Upper lobe of left lung (tissue), 4 donors: ENCODE data around the gene TRIM66.

Experiments used
- CTCF ChIP-seq, 6 experiments: fragments of 450-650 bp in 4 of 6; fragments of 200-600 bp in 2 of 6; sonication (generic) in 2 of 6; IDR thresholded peaks; one replicate each; pipeline ENCODE4 v1.5.1; 2016 to 2019; ENCODE audit warnings: antibody characterized with exemption in 6 of 6
- EP300 ChIP-seq, 4 donors: sonication (generic); formaldehyde crosslinking; IDR thresholded peaks; one replicate each; pipeline ENCODE4 v1.5.1; 2017; ENCODE audit warnings: antibody characterized with exemption in 4 of 4, control low read depth in 2 of 4
- POLR2A ChIP-seq, 4 donors: fragments of 450-650 bp; IDR thresholded peaks; one replicate each; pipeline ENCODE4 v1.5.1; 2016 to 2017; ENCODE audit warnings: antibody characterized with exemption in 4 of 4, mild to moderate bottlenecking in 2 of 4
- POLR2AphosphoS5 ChIP-seq, 2 donors: sonication (generic); formaldehyde crosslinking; IDR thresholded peaks; one replicate each; pipeline ENCODE4 v1.5.1; 2017; ENCODE audit warnings: antibody characterized with exemption in 2 of 2

GRCh38 chr11:8697054-8697453 is 14.6 kb upstream of the TRIM66 start:
- TF ChIP-seq POLR2A (IDR thresholded peaks at IDR 0.05) (no peak), CTCF (IDR thresholded peaks at IDR 0.05) (no peak), EP300 (IDR thresholded peaks at IDR 0.05) (no peak), POLR2AphosphoS5 (IDR thresholded peaks at IDR 0.05) (no peak)
